ENCODE results near the gene NFATC1.

DNA sequence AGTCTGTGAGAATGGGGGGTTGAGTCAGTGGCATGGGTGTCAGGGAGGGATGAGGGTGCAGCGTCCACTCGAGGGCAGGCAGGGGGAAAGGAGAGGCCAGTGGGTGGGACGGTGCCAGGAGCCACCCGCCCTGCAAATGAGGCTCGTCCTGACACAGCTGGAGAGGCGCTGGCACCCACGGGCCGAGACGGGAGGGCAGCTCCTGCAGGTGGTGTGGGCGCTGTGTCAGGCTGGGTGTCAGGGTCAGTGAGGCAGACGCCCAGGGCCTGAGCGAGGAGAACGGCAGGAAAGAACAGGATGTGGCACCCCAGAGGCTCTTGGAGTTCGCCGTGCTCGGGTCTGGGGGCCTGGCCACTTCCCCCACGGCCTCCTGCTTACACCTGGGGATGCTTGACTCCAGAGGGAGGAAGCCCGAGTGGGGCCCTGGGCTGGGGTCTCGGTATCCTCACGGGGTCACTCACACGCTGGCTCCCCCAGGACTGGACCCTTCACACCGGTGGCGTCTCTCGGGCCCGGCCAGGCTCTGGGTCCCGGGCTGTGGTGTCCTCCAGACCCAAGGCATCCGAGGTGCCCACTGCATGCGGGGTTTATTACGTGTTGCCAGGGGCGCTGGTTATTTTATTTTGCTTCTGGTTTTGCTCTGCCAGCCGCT is 153.4 kb downstream of the NFATC1 start:
- TF ChIP-seq POLR2AphosphoS5 (IDR thresholded peaks at IDR 0.05) = no peak
- TF ChIP-seq CTCF (IDR thresholded peaks at IDR 0.05) = no peak
- TF ChIP-seq POLR2A (IDR thresholded peaks at IDR 0.05) = no peak
